ENCODE measurements around the gene ZNF615.

ZNF615 gene

DNA sequence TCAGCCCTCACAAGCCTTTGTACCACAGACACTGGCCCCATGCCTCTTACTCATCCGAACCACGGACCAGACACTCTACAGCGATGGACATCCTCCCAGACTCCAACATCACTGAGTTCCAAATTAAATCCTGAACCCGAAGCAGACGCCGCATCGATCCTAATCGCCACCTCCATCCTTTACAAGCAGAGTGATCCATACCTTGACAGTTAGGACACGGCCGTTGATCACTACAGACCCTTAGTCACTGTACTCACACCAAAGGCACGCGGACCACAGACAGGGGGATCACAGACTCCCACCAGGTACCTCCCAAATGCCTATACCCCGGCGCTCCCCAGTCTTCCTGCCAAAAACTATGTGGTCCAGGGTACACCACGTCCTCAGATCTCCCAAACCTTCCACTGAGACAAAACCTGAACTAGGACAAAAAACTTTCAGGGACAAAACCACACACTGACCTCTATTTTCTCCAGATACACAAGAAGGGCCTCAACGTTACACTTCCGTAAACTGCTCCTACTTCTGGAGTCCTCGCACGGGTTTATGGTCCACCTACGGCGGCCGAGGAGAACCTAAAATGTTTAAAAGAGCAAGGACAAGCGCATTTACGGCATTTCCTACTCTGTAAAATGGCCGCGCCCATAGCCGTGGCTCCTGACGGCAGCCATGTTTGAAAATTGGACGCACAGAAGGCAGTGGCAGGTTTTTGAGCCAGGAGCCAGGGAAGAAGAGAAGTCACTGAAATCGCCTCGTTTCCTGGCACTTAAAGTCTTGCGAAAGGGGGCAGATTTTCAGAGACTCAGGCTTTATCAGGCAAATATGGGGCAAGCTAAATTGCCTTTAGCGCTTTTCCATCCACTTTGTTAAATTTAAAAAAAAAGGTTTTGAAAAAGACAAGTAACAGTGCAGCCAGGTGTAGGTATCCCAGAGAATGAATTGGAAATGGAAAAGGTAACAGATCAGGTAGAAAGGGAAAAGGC is 21.4 kb downstream of the ZNF615 start, which contains the start of gene ZNF350 (continued):
- TF ChIP-seq, protein P1, sequence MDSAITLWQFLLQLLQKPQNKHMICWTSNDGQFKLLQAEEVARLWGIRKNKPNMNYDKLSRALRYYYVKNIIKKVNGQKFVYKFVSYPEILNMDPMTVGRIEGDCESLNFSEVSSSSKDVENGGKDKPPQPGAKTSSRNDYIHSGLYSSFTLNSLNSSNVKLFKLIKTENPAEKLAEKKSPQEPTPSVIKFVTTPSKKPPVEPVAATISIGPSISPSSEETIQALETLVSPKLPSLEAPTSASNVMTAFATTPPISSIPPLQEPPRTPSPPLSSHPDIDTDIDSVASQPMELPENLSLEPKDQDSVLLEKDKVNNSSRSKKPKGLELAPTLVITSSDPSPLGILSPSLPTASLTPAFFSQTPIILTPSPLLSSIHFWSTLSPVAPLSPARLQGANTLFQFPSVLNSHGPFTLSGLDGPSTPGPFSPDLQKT (IDR thresholded peaks at IDR 0.05; ENCODE audit: borderline replicate concordance, low read depth, low read length) = no peak
- TF ChIP-seq ZIC2 (tag by site-specific recombination; IDR thresholded peaks at IDR 0.05) (no peak), ZNF501 (tag by site-specific recombination; IDR thresholded peaks at IDR 0.05) (0 out of 2 replicates have a peak, but pooled peaks have one; percentile 41), ZFP41 (tag by site-specific recombination; IDR thresholded peaks at IDR 0.05; ENCODE audit: borderline replicate concordance) (no peak), ZNF621 (tag by site-specific recombination; IDR thresholded peaks at IDR 0.05) (no peak), ZNF473 (tag by site-specific recombination; IDR thresholded peaks at IDR 0.05) (no peak), ZBTB7A (tag by site-specific recombination; IDR thresholded peaks at IDR 0.05; ENCODE audit: low read depth) (no peak), REST (tag by site-specific recombination; IDR thresholded peaks at IDR 0.05) (no peak), ZSCAN5A (tag by site-specific recombination; IDR thresholded peaks at IDR 0.05) (no peak), SP3 (tag by site-specific recombination; IDR thresholded peaks at IDR 0.05) (peak; percentile 68), ZNF768 (tag by site-specific recombination; IDR thresholded peaks at IDR 0.05) (no peak), MZF1 (tag by site-specific recombination; IDR thresholded peaks at IDR 0.05; ENCODE audit: borderline replicate concordance) (no peak; the same call in 1 of the 2 replicates), ZNF157 (tag by site-specific recombination; IDR thresholded peaks at IDR 0.05) (no peak), ZBTB21 (tag by site-specific recombination; IDR thresholded peaks at IDR 0.05) (no peak), ZNF558 (tag by site-specific recombination; IDR thresholded peaks at IDR 0.05) (peak; percentile 37; the same call in 1 of the 2 replicates), ZNF146 (tag by site-specific recombination; IDR thresholded peaks at IDR 0.05) (no peak), ZNF214 (tag by site-specific recombination; IDR thresholded peaks at IDR 0.05; ENCODE audit: borderline replicate concordance) (no peak), ZBTB17 (tag by site-specific recombination; IDR thresholded peaks at IDR 0.05) (peak; percentile 76), ZEB2 (tag by site-specific recombination; IDR thresholded peaks at IDR 0.05) (no peak), ZNF837 (tag by site-specific recombination; IDR thresholded peaks at IDR 0.05) (no peak), ZNF10 (tag by site-specific recombination; IDR thresholded peaks at IDR 0.05) (0 out of 2 replicates have a peak, but pooled peaks have one; percentile 40), ZNF16 (tag by site-specific recombination; IDR thresholded peaks at IDR 0.05; ENCODE audit: low read depth) (no peak), ZNF548 (tag by site-specific recombination; IDR thresholded peaks at IDR 0.05) (no peak), ZNF654 (tag by site-specific recombination; IDR thresholded peaks at IDR 0.05; ENCODE audit: low read depth) (no peak), ZNF513 (tag by site-specific recombination; IDR thresholded peaks at IDR 0.05) (no peak), ZNF341 (tag by site-specific recombination; IDR thresholded peaks at IDR 0.05; ENCODE audit: low read depth) (no peak)
- TF ChIP-seq, protein P2, sequence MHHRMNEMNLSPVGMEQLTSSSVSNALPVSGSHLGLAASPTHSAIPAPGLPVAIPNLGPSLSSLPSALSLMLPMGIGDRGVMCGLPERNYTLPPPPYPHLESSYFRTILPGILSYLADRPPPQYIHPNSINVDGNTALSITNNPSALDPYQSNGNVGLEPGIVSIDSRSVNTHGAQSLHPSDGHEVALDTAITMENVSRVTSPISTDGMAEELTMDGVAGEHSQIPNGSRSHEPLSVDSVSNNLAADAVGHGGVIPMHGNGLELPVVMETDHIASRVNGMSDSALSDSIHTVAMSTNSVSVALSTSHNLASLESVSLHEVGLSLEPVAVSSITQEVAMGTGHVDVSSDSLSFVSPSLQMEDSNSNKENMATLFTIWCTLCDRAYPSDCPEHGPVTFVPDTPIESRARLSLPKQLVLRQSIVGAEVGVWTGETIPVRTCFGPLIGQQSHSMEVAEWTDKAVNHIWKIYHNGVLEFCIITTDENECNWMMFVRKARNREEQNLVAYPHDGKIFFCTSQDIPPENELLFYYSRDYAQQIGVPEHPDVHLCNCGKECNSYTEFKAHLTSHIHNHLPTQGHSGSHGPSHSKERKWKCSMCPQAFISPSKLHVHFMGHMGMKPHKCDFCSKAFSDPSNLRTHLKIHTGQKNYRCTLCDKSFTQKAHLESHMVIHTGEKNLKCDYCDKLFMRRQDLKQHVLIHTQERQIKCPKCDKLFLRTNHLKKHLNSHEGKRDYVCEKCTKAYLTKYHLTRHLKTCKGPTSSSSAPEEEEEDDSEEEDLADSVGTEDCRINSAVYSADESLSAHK (tag by site-specific recombination; IDR thresholded peaks at IDR 0.05) = no peak
- TF ChIP-seq, protein P3, sequence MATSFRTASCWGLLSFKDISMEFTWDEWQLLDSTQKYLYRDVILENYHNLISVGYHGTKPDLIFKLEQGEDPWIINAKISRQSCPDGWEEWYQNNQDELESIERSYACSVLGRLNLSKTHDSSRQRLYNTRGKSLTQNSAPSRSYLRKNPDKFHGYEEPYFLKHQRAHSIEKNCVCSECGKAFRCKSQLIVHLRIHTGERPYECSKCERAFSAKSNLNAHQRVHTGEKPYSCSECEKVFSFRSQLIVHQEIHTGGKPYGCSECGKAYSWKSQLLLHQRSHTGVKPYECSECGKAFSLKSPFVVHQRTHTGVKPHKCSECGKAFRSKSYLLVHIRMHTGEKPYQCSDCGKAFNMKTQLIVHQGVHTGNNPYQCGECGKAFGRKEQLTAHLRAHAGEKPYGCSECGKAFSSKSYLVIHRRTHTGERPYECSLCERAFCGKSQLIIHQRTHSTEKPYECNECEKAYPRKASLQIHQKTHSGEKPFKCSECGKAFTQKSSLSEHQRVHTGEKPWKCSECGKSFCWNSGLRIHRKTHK (tag by site-specific recombination; IDR thresholded peaks at IDR 0.05) = no peak

Data from HEK293 (cell line).